ENCODE measurements around the gene GPRC5C. TPM values are rescaled to one million over a fixed set of nuclear protein-coding genes. Genes with fewer than 3 reads are reported as not detected.

GPRC5C gene
- total and polyA plus RNA-seq, 9 of the 15 experiments (the other 6 are each of a cell fraction or from before 2014, with no cell fraction given): 0.28 to 9.0 (median 4.1) TPM

DNA sequence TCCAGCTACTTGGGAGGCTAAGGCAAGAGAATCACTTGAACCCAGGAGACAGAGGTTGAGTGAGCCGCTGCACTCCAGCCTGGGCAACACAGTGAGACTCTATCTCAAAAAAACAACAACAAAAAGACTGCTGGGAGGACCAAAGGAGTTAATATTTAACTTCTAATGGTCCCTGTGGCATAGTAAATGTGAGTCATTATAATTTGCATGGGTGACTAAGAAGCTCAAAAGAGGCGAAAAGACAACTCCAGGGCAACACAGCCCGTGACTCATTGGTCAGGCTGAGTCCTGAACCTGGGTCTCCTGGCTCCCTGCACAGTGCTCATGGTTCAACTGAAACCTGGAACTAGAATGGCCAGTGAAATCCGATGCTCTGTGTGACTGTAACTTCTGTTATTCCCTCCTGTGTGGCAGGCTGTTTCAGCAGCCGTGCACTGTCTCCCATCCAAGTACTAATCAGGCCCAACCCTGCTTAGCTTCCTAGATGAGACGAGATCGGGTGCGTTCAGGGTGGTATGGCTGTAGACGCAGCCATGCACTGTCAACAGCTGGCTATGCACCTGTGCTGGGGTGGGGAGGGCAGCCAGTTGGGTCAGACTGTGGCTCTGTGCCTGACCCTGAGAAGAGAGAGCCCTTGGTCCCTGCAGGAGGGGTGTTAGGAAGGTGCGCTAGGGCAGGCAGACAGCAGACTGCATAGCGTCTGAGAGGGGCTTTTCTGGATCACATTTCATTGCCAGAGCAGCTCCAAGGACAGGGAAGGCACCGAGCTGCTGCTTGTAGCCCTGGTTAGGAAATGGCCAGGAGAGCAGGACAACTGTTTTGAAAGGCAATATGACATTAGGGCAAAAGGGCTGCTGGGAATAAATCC, 14.5 kb upstream of the GPRC5C start (continued):
- TF ChIP-seq, protein P1, sequence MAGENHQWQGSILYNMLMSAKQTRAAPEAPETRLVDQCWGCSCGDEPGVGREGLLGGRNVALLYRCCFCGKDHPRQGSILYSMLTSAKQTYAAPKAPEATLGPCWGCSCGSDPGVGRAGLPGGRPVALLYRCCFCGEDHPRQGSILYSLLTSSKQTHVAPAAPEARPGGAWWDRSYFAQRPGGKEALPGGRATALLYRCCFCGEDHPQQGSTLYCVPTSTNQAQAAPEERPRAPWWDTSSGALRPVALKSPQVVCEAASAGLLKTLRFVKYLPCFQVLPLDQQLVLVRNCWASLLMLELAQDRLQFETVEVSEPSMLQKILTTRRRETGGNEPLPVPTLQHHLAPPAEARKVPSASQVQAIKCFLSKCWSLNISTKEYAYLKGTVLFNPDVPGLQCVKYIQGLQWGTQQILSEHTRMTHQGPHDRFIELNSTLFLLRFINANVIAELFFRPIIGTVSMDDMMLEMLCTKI (IDR thresholded peaks at IDR 0.05; ENCODE audit: partially characterized antibody): no peak
- TF ChIP-seq JUND (IDR thresholded peaks at IDR 0.05; ENCODE audit: borderline replicate concordance, low read depth, low read length): peak; percentile 68
- TF ChIP-seq JUND (tag; IDR thresholded peaks at IDR 0.05; ENCODE audit: borderline replicate concordance, low read depth, low read length): peak; percentile 75; the same call in 2 of the 3 replicates
- TF ChIP-seq, protein P2, sequence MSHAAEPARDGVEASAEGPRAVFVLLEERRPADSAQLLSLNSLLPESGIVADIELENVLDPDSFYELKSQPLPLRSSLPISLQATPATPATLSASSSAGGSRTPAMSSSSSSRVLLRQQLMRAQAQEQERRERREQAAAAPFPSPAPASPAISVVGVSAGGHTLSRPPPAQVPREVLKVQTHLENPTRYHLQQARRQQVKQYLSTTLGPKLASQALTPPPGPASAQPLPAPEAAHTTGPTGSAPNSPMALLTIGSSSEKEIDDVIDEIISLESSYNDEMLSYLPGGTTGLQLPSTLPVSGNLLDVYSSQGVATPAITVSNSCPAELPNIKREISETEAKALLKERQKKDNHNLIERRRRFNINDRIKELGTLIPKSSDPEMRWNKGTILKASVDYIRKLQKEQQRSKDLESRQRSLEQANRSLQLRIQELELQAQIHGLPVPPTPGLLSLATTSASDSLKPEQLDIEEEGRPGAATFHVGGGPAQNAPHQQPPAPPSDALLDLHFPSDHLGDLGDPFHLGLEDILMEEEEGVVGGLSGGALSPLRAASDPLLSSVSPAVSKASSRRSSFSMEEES (CRISPR knock-in tag; IDR thresholded peaks at IDR 0.05): no peak
- TF ChIP-seq ZBTB33 (CRISPR knock-in tag; IDR thresholded peaks at IDR 0.05): 0 out of 2 replicates have a peak, but pooled peaks have one; percentile 39
- TF ChIP-seq, protein P3, sequence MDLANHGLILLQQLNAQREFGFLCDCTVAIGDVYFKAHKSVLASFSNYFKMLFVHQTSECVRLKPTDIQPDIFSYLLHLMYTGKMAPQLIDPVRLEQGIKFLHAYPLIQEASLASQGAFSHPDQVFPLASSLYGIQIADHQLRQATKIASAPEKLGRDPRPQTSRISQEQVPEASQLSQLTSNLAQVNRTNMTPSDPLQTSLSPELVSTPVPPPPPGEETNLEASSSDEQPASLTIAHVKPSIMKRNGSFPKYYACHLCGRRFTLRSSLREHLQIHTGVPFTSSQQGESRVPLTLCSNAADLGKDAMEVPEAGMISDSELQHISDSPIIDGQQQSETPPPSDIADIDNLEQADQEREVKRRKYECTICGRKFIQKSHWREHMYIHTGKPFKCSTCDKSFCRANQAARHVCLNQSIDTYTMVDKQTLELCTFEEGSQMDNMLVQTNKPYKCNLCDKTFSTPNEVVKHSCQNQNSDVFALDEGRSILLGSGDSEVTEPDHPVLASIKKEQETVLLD (IDR thresholded peaks at IDR 0.05): no peak
- no peak for TF ChIP-seq ZNF239 (CRISPR knock-in tag; IDR thresholded peaks at IDR 0.05)
- TF ChIP-seq, protein P4, sequence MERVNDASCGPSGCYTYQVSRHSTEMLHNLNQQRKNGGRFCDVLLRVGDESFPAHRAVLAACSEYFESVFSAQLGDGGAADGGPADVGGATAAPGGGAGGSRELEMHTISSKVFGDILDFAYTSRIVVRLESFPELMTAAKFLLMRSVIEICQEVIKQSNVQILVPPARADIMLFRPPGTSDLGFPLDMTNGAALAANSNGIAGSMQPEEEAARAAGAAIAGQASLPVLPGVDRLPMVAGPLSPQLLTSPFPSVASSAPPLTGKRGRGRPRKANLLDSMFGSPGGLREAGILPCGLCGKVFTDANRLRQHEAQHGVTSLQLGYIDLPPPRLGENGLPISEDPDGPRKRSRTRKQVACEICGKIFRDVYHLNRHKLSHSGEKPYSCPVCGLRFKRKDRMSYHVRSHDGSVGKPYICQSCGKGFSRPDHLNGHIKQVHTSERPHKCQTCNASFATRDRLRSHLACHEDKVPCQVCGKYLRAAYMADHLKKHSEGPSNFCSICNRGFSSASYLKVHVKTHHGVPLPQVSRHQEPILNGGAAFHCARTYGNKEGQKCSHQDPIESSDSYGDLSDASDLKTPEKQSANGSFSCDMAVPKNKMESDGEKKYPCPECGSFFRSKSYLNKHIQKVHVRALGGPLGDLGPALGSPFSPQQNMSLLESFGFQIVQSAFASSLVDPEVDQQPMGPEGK (CRISPR knock-in tag; IDR thresholded peaks at IDR 0.05; ENCODE audit: borderline replicate concordance): no peak
- no peak for TF ChIP-seq HDAC8 (tag; IDR thresholded peaks at IDR 0.05)
- no peak for TF ChIP-seq MXI1 (IDR thresholded peaks at IDR 0.05; ENCODE audit: low read depth, low read length)
- TF ChIP-seq, protein P5, sequence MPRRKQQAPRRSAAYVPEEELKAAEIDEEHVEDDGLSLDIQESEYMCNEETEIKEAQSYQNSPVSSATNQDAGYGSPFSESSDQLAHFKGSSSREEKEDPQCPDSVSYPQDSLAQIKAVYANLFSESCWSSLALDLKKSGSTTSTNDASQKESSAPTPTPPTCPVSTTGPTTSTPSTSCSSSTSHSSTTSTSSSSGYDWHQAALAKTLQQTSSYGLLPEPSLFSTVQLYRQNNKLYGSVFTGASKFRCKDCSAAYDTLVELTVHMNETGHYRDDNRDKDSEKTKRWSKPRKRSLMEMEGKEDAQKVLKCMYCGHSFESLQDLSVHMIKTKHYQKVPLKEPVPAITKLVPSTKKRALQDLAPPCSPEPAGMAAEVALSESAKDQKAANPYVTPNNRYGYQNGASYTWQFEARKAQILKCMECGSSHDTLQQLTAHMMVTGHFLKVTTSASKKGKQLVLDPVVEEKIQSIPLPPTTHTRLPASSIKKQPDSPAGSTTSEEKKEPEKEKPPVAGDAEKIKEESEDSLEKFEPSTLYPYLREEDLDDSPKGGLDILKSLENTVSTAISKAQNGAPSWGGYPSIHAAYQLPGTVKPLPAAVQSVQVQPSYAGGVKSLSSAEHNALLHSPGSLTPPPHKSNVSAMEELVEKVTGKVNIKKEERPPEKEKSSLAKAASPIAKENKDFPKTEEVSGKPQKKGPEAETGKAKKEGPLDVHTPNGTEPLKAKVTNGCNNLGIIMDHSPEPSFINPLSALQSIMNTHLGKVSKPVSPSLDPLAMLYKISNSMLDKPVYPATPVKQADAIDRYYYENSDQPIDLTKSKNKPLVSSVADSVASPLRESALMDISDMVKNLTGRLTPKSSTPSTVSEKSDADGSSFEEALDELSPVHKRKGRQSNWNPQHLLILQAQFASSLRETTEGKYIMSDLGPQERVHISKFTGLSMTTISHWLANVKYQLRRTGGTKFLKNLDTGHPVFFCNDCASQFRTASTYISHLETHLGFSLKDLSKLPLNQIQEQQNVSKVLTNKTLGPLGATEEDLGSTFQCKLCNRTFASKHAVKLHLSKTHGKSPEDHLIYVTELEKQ (CRISPR knock-in tag; IDR thresholded peaks at IDR 0.05): no peak
- TF ChIP-seq, protein P6, sequence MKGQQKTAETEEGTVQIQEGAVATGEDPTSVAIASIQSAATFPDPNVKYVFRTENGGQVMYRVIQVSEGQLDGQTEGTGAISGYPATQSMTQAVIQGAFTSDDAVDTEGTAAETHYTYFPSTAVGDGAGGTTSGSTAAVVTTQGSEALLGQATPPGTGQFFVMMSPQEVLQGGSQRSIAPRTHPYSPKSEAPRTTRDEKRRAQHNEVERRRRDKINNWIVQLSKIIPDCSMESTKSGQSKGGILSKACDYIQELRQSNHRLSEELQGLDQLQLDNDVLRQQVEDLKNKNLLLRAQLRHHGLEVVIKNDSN (CRISPR knock-in tag; IDR thresholded peaks at IDR 0.05): no peak
